Measurements from ENCODE around the gene SIVA1. TPM values are rescaled to one million over a fixed set of nuclear protein-coding genes. Genes with fewer than 3 reads are reported as not detected.

SIVA1 gene
- total RNA-seq, 1 donor: 62.2 TPM

DNA sequence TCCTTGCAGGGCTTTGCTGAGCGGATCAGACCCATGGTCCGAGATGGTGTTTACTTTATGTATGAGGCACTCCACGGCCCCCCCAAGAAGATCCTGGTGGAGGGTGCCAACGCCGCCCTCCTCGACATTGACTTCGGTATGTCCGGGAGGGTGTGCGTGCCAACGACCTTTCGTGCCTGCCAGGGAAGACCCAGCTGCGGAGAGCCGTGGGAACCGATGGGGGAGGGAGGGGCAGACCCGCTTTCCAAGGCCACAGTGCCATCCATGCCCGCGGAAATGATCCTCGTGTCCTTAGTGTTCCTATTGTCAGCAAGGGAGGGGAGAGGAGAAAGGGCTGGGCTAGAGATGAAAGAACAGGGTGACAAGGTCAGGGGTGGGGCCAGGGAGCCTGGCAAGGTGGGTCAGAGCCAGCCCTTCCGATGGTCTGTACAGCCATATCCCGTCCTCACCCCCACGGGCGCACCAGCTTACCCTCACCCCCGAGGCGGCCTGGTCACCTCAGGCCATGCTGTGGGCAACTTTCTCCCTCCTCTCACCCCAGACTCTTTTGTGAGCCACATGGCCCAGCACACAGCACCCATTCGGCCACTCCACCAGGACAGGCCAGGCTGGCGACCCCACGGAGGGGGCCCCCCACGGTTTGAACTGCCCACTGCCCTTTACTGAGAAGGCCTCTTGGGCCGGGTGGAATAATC lies 11.7 kb upstream of the SIVA1 start:
- Histone ChIP-seq H3K4me2 (ENCODE audit: insufficient read depth, low read length) (no peak overlapping the region), H2AFZ (ENCODE audit: low read length) (no peak overlapping the region), H3K36me3 (ENCODE audit: insufficient read depth, low read length) (no peaks in the 10 kb centered on the region), H3K27me3 (ENCODE audit: insufficient read depth, low read length) (no peaks in the 10 kb centered on the region), H3K27ac (ENCODE audit: low read depth, low read length) (no peak overlapping the region), H3K9me3 (ENCODE audit: low read depth, low read length) (no peaks in the 10 kb centered on the region), H3K4me3 (ENCODE audit: insufficient read depth, low read length) (no peak overlapping the region), H4K20me1 (ENCODE audit: insufficient read depth, low read length) (no peaks in the 10 kb centered on the region), H3K4me1 (ENCODE audit: insufficient read depth, low read length) (peaks cover 5% of the 10 kb centered on the region), H3K79me2 (ENCODE audit: insufficient read depth, low read length) (no peaks in the 10 kb centered on the region)
- DNase-seq (ENCODE audit: insufficient read length, low spot score, missing footprints): peak; percentile 42
- TF ChIP-seq, protein P1, sequence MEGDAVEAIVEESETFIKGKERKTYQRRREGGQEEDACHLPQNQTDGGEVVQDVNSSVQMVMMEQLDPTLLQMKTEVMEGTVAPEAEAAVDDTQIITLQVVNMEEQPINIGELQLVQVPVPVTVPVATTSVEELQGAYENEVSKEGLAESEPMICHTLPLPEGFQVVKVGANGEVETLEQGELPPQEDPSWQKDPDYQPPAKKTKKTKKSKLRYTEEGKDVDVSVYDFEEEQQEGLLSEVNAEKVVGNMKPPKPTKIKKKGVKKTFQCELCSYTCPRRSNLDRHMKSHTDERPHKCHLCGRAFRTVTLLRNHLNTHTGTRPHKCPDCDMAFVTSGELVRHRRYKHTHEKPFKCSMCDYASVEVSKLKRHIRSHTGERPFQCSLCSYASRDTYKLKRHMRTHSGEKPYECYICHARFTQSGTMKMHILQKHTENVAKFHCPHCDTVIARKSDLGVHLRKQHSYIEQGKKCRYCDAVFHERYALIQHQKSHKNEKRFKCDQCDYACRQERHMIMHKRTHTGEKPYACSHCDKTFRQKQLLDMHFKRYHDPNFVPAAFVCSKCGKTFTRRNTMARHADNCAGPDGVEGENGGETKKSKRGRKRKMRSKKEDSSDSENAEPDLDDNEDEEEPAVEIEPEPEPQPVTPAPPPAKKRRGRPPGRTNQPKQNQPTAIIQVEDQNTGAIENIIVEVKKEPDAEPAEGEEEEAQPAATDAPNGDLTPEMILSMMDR (IDR thresholded peaks at IDR 0.05; ENCODE audit: extremely low read depth, low read depth, low read length): no peak

DNA sequence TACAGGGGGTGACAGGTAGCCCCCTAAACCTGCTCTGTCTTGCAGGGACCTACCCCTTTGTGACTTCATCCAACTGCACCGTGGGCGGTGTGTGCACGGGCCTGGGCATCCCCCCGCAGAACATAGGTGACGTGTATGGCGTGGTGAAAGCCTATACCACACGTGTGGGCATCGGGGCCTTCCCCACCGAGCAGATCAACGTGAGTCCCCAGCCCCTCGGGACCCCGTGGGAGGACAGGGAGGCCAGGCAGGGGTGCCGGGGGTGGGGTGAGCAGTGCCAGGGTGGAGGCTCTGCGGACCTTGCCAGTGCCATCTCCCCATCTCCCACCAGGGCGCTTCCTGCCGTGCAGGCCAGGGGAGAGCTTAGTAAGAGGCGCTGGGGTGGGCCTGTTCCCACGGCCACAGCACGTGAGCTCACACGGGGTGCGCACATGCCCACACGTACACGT lies 11.1 kb upstream of the SIVA1 start:
- peak; percentile 17 for DNase-seq (ENCODE audit: insufficient read length, low spot score, missing footprints)
- TF ChIP-seq, protein P1 (IDR thresholded peaks at IDR 0.05; ENCODE audit: extremely low read depth, low read depth, low read length): no peak
- Histone ChIP-seq H4K20me1 (ENCODE audit: insufficient read depth, low read length) (no peaks in the 10 kb centered on the region), H3K4me1 (ENCODE audit: insufficient read depth, low read length) (peaks cover 8% of the 10 kb centered on the region), H3K27ac (ENCODE audit: low read depth, low read length) (no peak overlapping the region), H3K4me2 (ENCODE audit: insufficient read depth, low read length) (no peak overlapping the region), H3K4me3 (ENCODE audit: insufficient read depth, low read length) (no peak overlapping the region), H3K79me2 (ENCODE audit: insufficient read depth, low read length) (no peaks in the 10 kb centered on the region), H3K27me3 (ENCODE audit: insufficient read depth, low read length) (no peaks in the 10 kb centered on the region), H2AFZ (ENCODE audit: low read length) (no peak overlapping the region), H3K9me3 (ENCODE audit: low read depth, low read length) (no peaks in the 10 kb centered on the region), H3K36me3 (ENCODE audit: insufficient read depth, low read length) (no peaks in the 10 kb centered on the region)

DNA sequence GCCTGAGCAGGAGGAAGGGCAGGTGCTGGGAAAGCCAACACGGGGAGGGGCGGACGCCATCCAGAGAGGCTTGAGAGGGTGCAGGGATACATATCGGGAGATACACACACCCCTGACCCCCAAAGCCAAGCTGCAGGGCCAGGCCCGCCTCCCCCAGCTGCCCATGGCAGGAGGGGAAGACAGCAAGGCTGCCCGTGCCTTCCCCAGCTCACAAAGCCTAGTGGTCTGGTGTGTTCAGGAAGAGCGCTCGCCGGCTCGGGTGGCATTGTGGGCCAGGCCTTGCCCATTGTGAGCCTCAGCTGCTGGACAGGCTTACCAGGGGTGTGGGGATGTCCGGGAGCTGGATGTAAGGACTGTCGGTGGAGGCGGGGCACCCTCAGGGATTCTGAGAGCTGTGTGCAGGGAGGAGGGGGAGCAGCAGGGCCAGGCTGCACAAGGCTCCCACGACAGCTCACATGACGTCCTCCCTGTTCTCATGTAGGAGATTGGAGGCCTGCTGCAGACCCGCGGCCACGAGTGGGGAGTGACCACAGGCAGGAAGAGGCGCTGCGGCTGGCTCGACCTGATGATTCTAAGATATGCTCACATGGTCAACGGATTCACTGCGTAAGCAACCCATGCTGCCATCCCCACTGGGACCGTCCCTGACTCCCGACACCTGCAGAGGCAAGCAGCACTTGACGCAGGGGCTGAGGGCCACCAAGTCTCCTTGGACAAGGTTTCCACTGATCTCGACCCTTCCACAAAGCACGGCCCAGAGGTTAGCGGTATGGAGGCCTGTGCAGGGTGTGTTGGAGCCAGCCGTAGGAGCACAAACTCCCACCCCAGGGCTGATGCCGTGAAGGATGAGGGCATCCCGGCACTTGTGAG lies 10.1 kb upstream of the SIVA1 start:
- H3K4me1 ChIP-seq (ENCODE audit: insufficient read depth, low read length): peaks cover 12% of the 10 kb centered on the region
- H3K9me3 ChIP-seq (ENCODE audit: low read depth, low read length): no peaks in the 10 kb centered on the region
- H3K27me3 ChIP-seq (ENCODE audit: insufficient read depth, low read length): no peaks in the 10 kb centered on the region
- no peaks in the 10 kb centered on the region for H3K36me3 ChIP-seq (ENCODE audit: insufficient read depth, low read length)
- no peak overlapping the region for H2AFZ ChIP-seq (ENCODE audit: low read length)
- TF ChIP-seq, protein P1 (IDR thresholded peaks at IDR 0.05; ENCODE audit: extremely low read depth, low read depth, low read length): no peak
- H4K20me1 ChIP-seq (ENCODE audit: insufficient read depth, low read length): no peaks in the 10 kb centered on the region
- H3K4me3 ChIP-seq (ENCODE audit: insufficient read depth, low read length): no peak overlapping the region
- DNase-seq (ENCODE audit: insufficient read length, low spot score, missing footprints): peak; percentile 79
- no peak overlapping the region for H3K27ac ChIP-seq (ENCODE audit: low read depth, low read length)
- H3K79me2 ChIP-seq (ENCODE audit: insufficient read depth, low read length): no peaks in the 10 kb centered on the region
- H3K4me2 ChIP-seq (ENCODE audit: insufficient read depth, low read length): no peak overlapping the region

Data from osteoblast (primary cell).